Brain microvascular endothelial cell (primary cell): ENCODE data around the gene EYA2.

ENCODE experiments used
- DNase-seq: peaks from one replicate; pipeline ENCODE4 v3.0.0-alpha.2; 2020
- H3K27ac ChIP-seq: fragments of 250-450 bp; sonication (Bioruptor Pico); 2 replicates; pipeline ENCODE4 v1.5.1; 2020; ENCODE audit warnings: mild to moderate bottlenecking, moderate library complexity
- H3K27me3 ChIP-seq: fragments of 250-450 bp; sonication (Bioruptor Pico); replicated peaks from 2 replicates; pipeline ENCODE4 v1.5.1; 2020; ENCODE audit warnings: mild to moderate bottlenecking
- H3K36me3 ChIP-seq: fragments of 250-450 bp; sonication (Bioruptor Pico); replicated peaks from 2 replicates; pipeline ENCODE4 v1.5.1; 2020; ENCODE audit warnings: mild to moderate bottlenecking
- H3K4me3 ChIP-seq: 2 replicates; pipeline ENCODE4 v1.5.1; 2011; ENCODE audit warnings: low read depth, mild to moderate bottlenecking, control low read depth, low read length, moderate library complexity
- in situ Hi-C: cut with HindIII; loops from 2 replicates; pipeline ENCODE4 v1.10.0; 2017; ENCODE audit warnings: low sequenced_read_pairs, low pct_ligation_motif_present
- TF ChIP-seq, protein P1 (sequence below): IDR thresholded peaks from 2 replicates; pipeline ENCODE4 v1.5.1; 2011; ENCODE audit warnings: low read depth, mild to moderate bottlenecking, moderate library complexity, low read length, control low read depth, inconsistent platforms; ENCODE audit errors: missing control alignments

Gene EYA2

DNA sequence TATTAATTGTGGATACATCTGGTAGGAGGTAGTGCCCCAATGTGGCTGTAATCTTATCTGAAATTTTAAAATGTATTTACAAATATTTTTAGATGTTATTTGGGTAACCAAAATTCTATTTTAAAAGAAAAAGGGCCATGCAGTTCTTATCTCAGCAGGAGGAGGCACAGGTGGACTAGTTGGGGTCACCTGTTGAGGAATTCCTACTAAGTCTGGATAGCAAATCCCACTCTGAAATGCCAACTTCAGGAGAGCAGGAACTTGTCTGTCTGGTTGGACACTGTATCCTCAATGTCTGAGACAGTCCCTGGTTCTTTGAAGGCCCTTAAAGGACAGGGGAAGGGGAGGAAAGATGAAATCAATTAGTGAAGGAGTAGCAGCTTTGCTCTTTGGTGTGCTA, 82.6 kb downstream of the EYA2 start:
- no peak overlapping the region for H3K27ac ChIP-seq
- peaks cover 14% of the 10 kb centered on the region for H3K27me3 ChIP-seq
- in situ Hi-C loops: no loop called here
- TF ChIP-seq, protein P1, sequence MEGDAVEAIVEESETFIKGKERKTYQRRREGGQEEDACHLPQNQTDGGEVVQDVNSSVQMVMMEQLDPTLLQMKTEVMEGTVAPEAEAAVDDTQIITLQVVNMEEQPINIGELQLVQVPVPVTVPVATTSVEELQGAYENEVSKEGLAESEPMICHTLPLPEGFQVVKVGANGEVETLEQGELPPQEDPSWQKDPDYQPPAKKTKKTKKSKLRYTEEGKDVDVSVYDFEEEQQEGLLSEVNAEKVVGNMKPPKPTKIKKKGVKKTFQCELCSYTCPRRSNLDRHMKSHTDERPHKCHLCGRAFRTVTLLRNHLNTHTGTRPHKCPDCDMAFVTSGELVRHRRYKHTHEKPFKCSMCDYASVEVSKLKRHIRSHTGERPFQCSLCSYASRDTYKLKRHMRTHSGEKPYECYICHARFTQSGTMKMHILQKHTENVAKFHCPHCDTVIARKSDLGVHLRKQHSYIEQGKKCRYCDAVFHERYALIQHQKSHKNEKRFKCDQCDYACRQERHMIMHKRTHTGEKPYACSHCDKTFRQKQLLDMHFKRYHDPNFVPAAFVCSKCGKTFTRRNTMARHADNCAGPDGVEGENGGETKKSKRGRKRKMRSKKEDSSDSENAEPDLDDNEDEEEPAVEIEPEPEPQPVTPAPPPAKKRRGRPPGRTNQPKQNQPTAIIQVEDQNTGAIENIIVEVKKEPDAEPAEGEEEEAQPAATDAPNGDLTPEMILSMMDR: no peak
- DNase-seq: no peak
- H3K36me3 ChIP-seq: no peaks in the 10 kb centered on the region
- H3K4me3 ChIP-seq: no peak overlapping the region

GRCh38 chr20:46977909-46978588, 83.4 kb downstream of the EYA2 start:
- DNase-seq: no peak
- H3K36me3 ChIP-seq: no peaks in the 10 kb centered on the region
- H3K4me3 ChIP-seq: no peak overlapping the region
- in situ Hi-C loops: no loop called here
- no peak overlapping the region for H3K27ac ChIP-seq
- TF ChIP-seq, protein P1: no peak
- peaks cover 16% of the 10 kb centered on the region for H3K27me3 ChIP-seq

- TF ChIP-seq, protein P1: no peak
- H3K27me3 ChIP-seq: peaks cover 19% of the 10 kb centered on the region
- in situ Hi-C loops: no loop called here
- H3K27ac ChIP-seq: no peak overlapping the region
- no peaks in the 10 kb centered on the region for H3K36me3 ChIP-seq
- DNase-seq: no peak
- no peak overlapping the region for H3K4me3 ChIP-seq
These were observed 84.4 kb downstream of the EYA2 start for GRCh38 chr20:46978951-46979491.

DNA sequence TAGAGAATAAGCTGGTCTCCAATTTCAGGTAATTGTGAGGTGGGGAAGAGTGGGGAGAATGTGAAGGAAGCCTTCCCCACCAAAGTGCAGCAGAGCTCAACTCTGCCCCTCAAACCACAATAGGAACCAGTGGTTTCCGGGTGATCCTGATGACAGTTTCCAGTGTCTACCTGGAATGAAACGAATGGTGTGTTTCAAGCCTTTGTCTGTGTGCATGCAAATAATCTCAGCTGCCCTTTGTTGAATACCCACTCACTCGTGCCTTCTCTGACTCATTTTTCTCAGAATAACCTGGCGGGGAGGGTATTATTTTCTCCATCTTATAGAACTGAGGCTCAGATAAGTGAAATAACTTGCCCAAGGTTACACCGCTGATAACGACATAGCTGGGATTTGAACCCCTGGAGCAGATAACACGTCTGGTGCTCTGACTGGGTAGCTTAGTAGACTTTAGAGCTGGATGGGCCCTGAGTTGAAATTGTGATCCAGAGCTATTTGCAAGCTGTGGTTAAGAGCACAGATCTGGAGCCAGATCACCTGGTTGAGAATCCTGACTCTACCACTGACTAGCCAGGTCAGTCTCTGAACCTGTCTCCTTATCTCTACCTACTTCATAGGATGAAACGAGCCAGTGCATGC, 85.1 kb downstream of the EYA2 start:
- Histone ChIP-seq H3K27me3 (peaks cover 17% of the 10 kb centered on the region), H3K27ac (no peak overlapping the region), H3K36me3 (no peaks in the 10 kb centered on the region), H3K4me3 (no peak overlapping the region)
- TF ChIP-seq, protein P1: no peak
- no peak for DNase-seq
- in situ Hi-C loops: no loop called here

GRCh38 chr20:46981184-46981583, 86.5 kb downstream of the EYA2 start:
- peaks cover 19% of the 10 kb centered on the region for H3K27me3 ChIP-seq
- no peak for DNase-seq
- no peak overlapping the region for H3K4me3 ChIP-seq
- H3K27ac ChIP-seq: no peak overlapping the region
- TF ChIP-seq, protein P1: no peak
- no peaks in the 10 kb centered on the region for H3K36me3 ChIP-seq
- in situ Hi-C loops: no loop called here
